HUES48 (cell line): Measurements from ENCODE around the gene RAPSN.

Source experiments
- H3K27ac ChIP-seq: one replicate; pipeline ENCODE4 v1.7.0; 2013; ENCODE audit warnings: low read depth, low read length, inconsistent platforms
- H3K27me3 ChIP-seq: 2 replicates; pipeline ENCODE4 v1.6.1; 2013; ENCODE audit warnings: mild to moderate bottlenecking, low read length; ENCODE audit not compliant: control insufficient read depth, insufficient read depth
- H3K36me3 ChIP-seq: 2 replicates; pipeline ENCODE4 v1.6.1; 2013; ENCODE audit warnings: low read length; ENCODE audit not compliant: control insufficient read depth, insufficient read depth
- H3K4me1 ChIP-seq: 2 replicates; pipeline ENCODE4 v1.6.1; 2013; ENCODE audit warnings: mild to moderate bottlenecking, low read length; ENCODE audit not compliant: control insufficient read depth, insufficient read depth
- H3K4me3 ChIP-seq: 2 replicates; pipeline ENCODE4 v1.5.1; 2013; ENCODE audit warnings: mild to moderate bottlenecking, low read depth, low read length
- H3K9ac ChIP-seq: 2 replicates; pipeline ENCODE4 v1.6.1; 2013; ENCODE audit warnings: mild to moderate bottlenecking, low read depth, low read length, moderate library complexity
- H3K9me3 ChIP-seq: 2 replicates; pipeline ENCODE4 v1.6.1; 2013; ENCODE audit warnings: low read length; ENCODE audit not compliant: control insufficient read depth, insufficient read depth

The RAPSN gene

DNA sequence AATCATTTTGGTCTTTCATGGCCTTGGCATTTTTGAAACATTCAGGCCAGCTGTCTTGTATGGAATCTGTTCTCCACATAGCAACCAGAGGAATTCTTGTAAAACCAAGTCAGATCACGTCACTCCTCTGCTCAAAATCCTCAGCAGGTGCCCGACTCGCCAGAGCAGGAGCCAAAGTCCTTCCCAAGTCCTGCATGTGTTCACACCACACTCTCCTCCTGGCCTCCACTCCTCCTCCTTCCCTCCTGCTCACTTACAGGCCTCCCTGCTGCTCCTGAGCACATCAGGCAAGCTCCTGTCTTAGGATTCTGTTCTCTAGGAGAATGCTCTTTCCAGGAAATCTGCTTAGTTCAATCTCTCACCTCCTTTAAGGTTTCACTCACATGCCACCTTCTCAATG, 15.8 kb downstream of the RAPSN start:
- Histone ChIP-seq H3K4me3 (no peak overlapping the region), H3K36me3 (no peaks in the 10 kb centered on the region), H3K27ac (no peak overlapping the region), H3K4me1 (no peaks in the 10 kb centered on the region), H3K27me3 (no peaks in the 10 kb centered on the region), H3K9ac (no peak overlapping the region), H3K9me3 (no peaks in the 10 kb centered on the region)

DNA sequence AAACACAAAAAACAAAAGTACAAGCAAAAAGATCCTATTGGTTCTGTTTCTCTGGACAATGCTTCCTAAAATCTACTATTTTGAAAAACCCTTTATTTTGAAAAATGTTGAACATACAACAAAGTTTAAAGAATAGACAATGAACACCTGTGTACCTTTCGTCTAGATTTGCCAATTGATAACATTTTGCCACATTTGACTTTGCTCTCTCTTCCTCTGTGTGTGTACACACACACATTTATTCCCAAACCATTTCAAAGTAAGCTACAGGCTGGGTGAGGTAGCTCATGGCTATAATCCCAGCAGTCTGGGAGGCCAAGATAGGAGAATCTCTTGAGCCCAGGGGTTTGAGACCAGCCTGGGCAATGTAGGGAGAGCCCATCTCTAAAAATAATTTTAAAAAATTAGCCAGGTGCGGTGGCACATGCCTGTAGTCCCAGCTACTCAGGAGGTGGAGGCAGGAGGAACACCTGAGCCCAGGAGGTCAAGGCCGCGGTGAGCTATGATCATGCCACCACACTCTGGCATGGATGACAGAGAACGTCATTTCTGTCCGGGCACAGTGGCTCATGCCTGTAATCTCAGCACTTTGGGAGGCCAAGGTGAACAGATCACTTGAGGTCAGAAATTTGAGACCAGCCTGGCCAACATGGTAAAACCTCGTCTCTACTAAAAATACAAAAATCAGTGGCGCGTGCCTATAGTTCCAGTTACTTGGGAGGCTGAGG, 17.4 kb downstream of the RAPSN start:
- no peaks in the 10 kb centered on the region for H3K9me3 ChIP-seq
- H3K27me3 ChIP-seq = no peaks in the 10 kb centered on the region
- no peaks in the 10 kb centered on the region for H3K36me3 ChIP-seq
- no peaks in the 10 kb centered on the region for H3K4me1 ChIP-seq
- H3K27ac ChIP-seq = no peak overlapping the region
- no peak overlapping the region for H3K4me3 ChIP-seq
- H3K9ac ChIP-seq = no peak overlapping the region

DNA sequence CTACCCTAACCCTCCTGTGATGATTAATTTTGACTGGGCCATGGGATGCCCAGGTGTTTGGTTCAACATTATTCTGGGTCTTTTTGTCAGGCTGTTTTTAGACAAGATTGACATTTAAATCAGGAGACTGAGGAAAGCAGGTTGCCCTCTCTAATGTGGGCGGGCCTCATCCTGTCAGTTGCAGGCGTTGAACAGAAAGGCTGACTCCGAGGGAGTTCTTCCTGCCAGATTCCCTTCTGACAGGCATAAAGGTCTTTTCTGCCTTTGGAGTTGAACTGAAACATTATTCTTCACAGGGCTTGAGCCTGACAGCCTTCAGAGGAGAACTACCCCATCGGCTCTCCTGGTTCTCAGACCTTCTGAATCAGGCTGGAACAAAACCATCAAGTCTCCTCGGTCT, 18.4 kb downstream of the RAPSN start:
- Histone ChIP-seq H3K27ac (no peak overlapping the region), H3K36me3 (no peaks in the 10 kb centered on the region), H3K9me3 (no peaks in the 10 kb centered on the region), H3K4me3 (no peak overlapping the region), H3K9ac (no peak overlapping the region), H3K4me1 (no peaks in the 10 kb centered on the region), H3K27me3 (no peaks in the 10 kb centered on the region)

DNA sequence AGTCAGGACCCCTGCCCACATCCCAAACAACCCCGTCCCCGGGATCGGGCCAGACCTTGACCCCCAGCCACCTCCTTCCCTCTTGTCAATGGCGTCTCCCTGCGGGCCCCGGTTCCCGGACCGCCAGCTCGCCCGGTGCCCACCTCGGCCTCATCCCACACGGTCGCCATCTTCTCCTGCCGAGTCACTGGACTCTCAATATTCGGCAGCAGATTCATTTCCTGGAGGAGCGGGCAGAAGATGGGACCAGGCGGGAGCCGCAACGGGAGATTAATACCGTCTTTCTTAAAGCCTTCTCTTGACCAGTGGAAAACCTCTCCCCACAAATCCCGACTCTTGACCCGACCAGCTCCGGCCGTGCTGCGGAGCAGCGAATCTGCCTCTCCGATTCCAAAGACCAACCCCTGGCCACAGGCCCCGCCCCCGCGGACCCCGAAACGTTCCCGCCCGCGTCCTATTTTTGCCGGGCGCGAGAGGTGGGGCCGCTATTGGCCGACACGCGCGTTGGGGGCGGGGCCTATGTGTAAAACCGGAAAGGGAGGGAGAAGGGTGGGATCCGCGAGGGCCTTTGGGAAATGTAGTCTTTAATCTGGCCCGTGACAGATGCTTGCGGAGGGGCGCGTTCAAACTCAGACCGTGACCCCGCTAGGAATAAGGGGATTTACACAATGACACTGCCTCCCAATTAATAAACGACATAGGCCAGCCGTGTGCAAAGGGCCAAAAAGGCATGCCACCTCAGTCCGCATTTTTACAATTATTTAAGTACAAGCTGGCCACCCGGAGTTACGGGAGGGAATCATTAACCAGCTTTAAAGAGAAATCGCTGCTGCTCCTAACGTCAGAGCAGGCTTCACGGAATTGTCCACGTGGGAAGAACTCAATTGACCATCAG, 22.6 kb downstream of the RAPSN start, which contains the start of gene PSMC3:
TSS of gene PSMC3 (minus strand) at position 378 of the 895 bp plus-strand sequence. CDS start at position 218, 160 bp downstream.
- no peaks in the 10 kb centered on the region for H3K9me3 ChIP-seq
- H3K9ac ChIP-seq = peak within 1 kb of the TSS; percentile 96
- H3K27me3 ChIP-seq = no peaks in the 10 kb centered on the region
- H3K36me3 ChIP-seq = peaks cover 38% of the 10 kb centered on the region
- H3K27ac ChIP-seq = peak within 1 kb of the TSS; percentile 95
- peaks cover 6% of the 10 kb centered on the region; the same call in 1 of the 2 replicates for H3K4me1 ChIP-seq
- peak within 1 kb of the TSS; percentile 83 for H3K4me3 ChIP-seq

GRCh38 chr11:47425611-47426010, 23.3 kb downstream of the RAPSN start:
- Histone ChIP-seq H3K4me3 (peak overlapping the region; percentile 83), H3K9me3 (no peaks in the 10 kb centered on the region), H3K36me3 (peaks cover 43% of the 10 kb centered on the region), H3K27ac (peak overlapping the region; percentile 95), H3K9ac (peak overlapping the region; percentile 96), H3K27me3 (no peaks in the 10 kb centered on the region), H3K4me1 (peaks cover 6% of the 10 kb centered on the region; the same call in 1 of the 2 replicates)

- H3K4me3 ChIP-seq = no peak overlapping the region
- H3K9ac ChIP-seq = no peak overlapping the region
- H3K9me3 ChIP-seq = no peaks in the 10 kb centered on the region
- peaks cover 68% of the 10 kb centered on the region for H3K36me3 ChIP-seq
- no peaks in the 10 kb centered on the region for H3K27me3 ChIP-seq
- peaks cover 7% of the 10 kb centered on the region; the same call in 1 of the 2 replicates for H3K4me1 ChIP-seq
- no peak overlapping the region for H3K27ac ChIP-seq
Observed at GRCh38 chr11:47418454-47419259, 30.3 kb downstream of the RAPSN start.

DNA sequence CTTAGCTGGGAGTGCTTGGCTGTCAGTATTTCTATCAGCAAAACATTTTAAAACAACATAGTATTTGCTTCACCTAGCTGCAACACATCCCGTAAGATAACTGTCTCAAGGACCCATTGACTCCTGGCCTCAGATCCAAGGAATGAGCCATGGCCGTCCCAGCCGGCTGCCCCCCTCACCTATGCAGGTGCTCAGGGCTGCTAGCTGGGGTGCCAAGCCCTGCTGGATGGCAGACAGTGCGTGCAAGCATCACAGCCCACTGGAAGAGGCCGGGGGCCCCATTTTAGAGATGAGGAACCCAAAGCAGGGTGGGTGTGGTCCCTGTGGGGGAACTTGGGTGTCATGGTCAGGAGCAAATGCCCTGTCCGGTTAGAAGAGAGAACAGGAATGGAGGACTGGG, 31.2 kb downstream of the RAPSN start:
- Histone ChIP-seq H3K27me3 (no peaks in the 10 kb centered on the region), H3K9me3 (no peaks in the 10 kb centered on the region), H3K4me1 (peaks cover 7% of the 10 kb centered on the region; the same call in 1 of the 2 replicates), H3K36me3 (peaks cover 63% of the 10 kb centered on the region), H3K4me3 (no peak overlapping the region), H3K27ac (no peak overlapping the region), H3K9ac (no peak overlapping the region)

DNA sequence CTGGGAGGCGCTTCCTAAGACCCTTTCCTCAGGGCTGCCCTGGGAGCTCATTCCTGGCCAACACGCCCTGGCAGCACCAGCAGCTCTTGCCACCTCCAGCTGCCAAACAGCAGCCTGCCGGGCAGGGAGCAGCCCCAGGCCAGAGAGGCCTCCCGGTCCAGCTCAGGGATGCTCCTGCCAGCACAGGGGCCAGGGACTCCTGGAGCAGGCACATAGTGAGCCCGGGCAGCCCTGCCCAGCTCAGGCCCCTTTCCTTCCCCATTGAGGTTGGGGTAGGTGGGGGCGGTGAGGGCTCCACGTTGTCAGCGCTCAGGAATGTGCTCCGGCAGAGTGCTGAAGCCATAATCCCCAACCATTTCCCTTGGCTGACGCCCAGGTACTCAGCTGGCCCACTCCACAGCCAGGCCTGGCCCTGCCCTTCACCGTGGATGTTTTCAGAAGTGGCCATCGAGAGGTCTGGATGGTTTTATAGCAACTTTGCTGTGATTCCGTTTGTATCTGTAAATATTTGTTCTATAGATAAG, 32.9 kb downstream of the RAPSN start:
- Histone ChIP-seq H3K9ac (no peak overlapping the region), H3K9me3 (no peaks in the 10 kb centered on the region), H3K27ac (peak overlapping the region; percentile 73), H3K27me3 (no peaks in the 10 kb centered on the region), H3K4me1 (peaks cover 7% of the 10 kb centered on the region; the same call in 1 of the 2 replicates), H3K36me3 (peaks cover 48% of the 10 kb centered on the region), H3K4me3 (no peak overlapping the region)

GRCh38 chr11:47415091-47415854, 33.7 kb downstream of the RAPSN start:
- Histone ChIP-seq H3K27ac (peak overlapping the region; percentile 73), H3K4me1 (peaks cover 7% of the 10 kb centered on the region; the same call in 1 of the 2 replicates), H3K27me3 (no peaks in the 10 kb centered on the region), H3K4me3 (no peak overlapping the region), H3K9ac (no peak overlapping the region), H3K9me3 (no peaks in the 10 kb centered on the region), H3K36me3 (peaks cover 41% of the 10 kb centered on the region)

DNA sequence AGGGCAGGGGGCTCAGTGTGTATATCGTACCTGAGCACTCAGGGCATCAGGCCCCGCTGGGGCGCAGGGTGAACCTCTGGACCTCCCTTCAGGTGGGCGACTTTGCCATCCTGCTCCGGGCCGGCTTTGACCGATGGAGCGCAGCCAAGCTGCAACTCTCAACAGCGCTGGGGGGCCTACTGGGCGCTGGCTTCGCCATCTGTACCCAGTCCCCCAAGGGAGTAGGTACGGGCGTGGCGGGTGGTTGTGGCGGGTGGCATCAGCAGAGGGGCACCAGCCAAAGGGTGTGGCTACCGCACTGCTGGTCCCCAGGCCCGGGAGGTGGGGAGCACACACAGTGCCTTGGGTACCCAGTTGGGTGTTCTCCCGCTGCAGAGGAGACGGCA, 34.3 kb downstream of the RAPSN start:
- Histone ChIP-seq H3K4me3 (no peak overlapping the region), H3K27me3 (no peaks in the 10 kb centered on the region), H3K4me1 (peaks cover 7% of the 10 kb centered on the region; the same call in 1 of the 2 replicates), H3K27ac (no peak overlapping the region), H3K9me3 (no peaks in the 10 kb centered on the region), H3K36me3 (peaks cover 35% of the 10 kb centered on the region), H3K9ac (no peak overlapping the region)
